Natural killer cell (primary cell): ENCODE results near the gene SOBP. TPM values are rescaled to one million over a fixed set of nuclear protein-coding genes. Genes with fewer than 3 reads are reported as not detected.

Experiments
- ATAC-seq, 3 donors: fragments of 150-1000 bp in 2 of 3; fragments of 200-7000 bp in 1 of 3; cut with Tn5 transposase; 1 replicate in 1 of 3; 2 replicates in 2 of 3; pipeline ENCODE4 v1.10.0; 2021; ENCODE audit warnings: mild to moderate bottlenecking in 2 of 3, moderate library complexity in 2 of 3
- DNase-seq, 2 donors: peaks; one replicate each; pipeline versions ENCODE4 v3.0.0 to v3.0.0-alpha.2; 2013 to 2021; ENCODE audit warnings: mixed read lengths in 1 of 2
- H3K27ac ChIP-seq: one replicate; pipeline ENCODE4 v1.5.1; 2013; ENCODE audit warnings: mild to moderate bottlenecking, low read length
- H3K27me3 ChIP-seq: one replicate; pipeline ENCODE4 v1.6.1; 2013; ENCODE audit warnings: low read length; ENCODE audit not compliant: control insufficient read depth, insufficient read depth
- H3K36me3 ChIP-seq: one replicate; pipeline ENCODE4 v1.6.1; 2013; ENCODE audit warnings: low read length; ENCODE audit not compliant: control insufficient read depth, insufficient read depth
- H3K4me1 ChIP-seq: one replicate; pipeline ENCODE4 v1.6.1; 2013; ENCODE audit warnings: low read length; ENCODE audit not compliant: control insufficient read depth, insufficient read depth
- H3K4me3 ChIP-seq: one replicate; pipeline ENCODE4 v1.5.1; 2013; ENCODE audit warnings: low read length
- H3K9me3 ChIP-seq: one replicate; pipeline ENCODE4 v1.6.1; 2013; ENCODE audit warnings: low read length; ENCODE audit not compliant: control insufficient read depth, insufficient read depth
- H3K27ac Mint-ChIP-seq, 2 donors: one replicate each; pipeline ENCODE4 v1.8.0; 2022; ENCODE audit warnings: mild to moderate bottlenecking in 2 of 2, mixed read lengths in 2 of 2, moderate library complexity in 1 of 2
- H3K27me3 Mint-ChIP-seq, 2 donors: one replicate each; pipeline ENCODE4 v1.8.0; 2022; ENCODE audit warnings: low read depth in 2 of 2, mixed read lengths in 2 of 2
- H3K36me3 Mint-ChIP-seq: one replicate; pipeline ENCODE4 v1.8.0; 2022; ENCODE audit warnings: mixed read lengths
- H3K4me1 Mint-ChIP-seq, 2 donors: one replicate each; pipeline ENCODE4 v1.8.0; 2022; ENCODE audit warnings: mixed read lengths in 2 of 2
- H3K4me3 Mint-ChIP-seq: one replicate; pipeline ENCODE4 v1.8.0; 2022; ENCODE audit warnings: mild to moderate bottlenecking, moderate library complexity, mixed read lengths
- H3K9me3 Mint-ChIP-seq, 2 donors: one replicate each; pipeline ENCODE4 v1.8.0; 2022; ENCODE audit warnings: mixed read lengths in 2 of 2
- CTCF ChIP-seq: fragments of 200-600 bp; IDR thresholded peaks from one replicate; pipeline ENCODE4 v1.8.0; 2022; ENCODE audit warnings: antibody characterized with exemption
- WGBS: methylation state at CpG from one replicate; pipeline ENCODE4 v1.1.7; 2013; ENCODE audit warnings: missing lambda C conversion rate; ENCODE audit not compliant: insufficient coverage; 5-methylcytosine and 5-hydroxymethylcytosine counted together
- intact Hi-C: fragments of 100-400 bp; cut with micrococcal nuclease; formaldehyde crosslinking; loops from one replicate; pipeline ENCODE4 v1.14.2; 2022
- total RNA-seq, 4 donors: library from RNA; stranded (reverse); fragments of 120-200 nt in 1 of 4; gene quantifications; one replicate each; pipeline versions ENCODE4 v1.2.3 to v1.2.4, GENCODE V29; 2013 to 2022

Gene SOBP
- total RNA-seq, 3 donors from 2014 or later (not counting 1 experiment from before 2014, with no cell fraction given): 0.16 TPM; not detected in 1

GRCh38 chr6:107459283-107460082, 30.4 kb upstream of the SOBP start, which contains the start of gene PDSS2:
TSS of gene PDSS2 (minus strand) at chr6:107459564. CDS start at chr6:107459285, 279 bp downstream.
- Histone ChIP-seq H3K36me3 (no peaks in the 10 kb centered on the region), H3K9me3 (no peaks in the 10 kb centered on the region), H3K4me1 (peaks cover 17% of the 10 kb centered on the region), H3K4me3 (peak within 1 kb of the TSS; percentile 90), H3K27me3 (no peaks in the 10 kb centered on the region), H3K27ac (peak within 1 kb of the TSS; percentile 94)
- intact Hi-C loops: loop anchor here (1.0 to 10.0 kb wide), 2 partner anchors 365 to 435 kb away; partner anchors contain the start of genes MTRES1 and SCML4
- DNase-seq (peak; percentile 96), ATAC-seq (peak; percentile 96 to 100 (median 97))
- Mint-ChIP-seq H3K4me1 (peaks cover 19 to 21% of the 10 kb centered on the region in 2 donors), H3K36me3 (no peaks in the 10 kb centered on the region), H3K27ac (peak within 1 kb of the TSS; percentile 91 to 97), H3K4me3 (peak within 1 kb of the TSS; percentile 91), H3K9me3 (no peaks in the 10 kb centered on the region), H3K27me3 (no peaks in the 10 kb centered on the region)
- under 1% methylated on average over 46 of the region's 46 CpGs for WGBS
- TF ChIP-seq CTCF: peak; percentile 26

- Mint-ChIP-seq H3K36me3 (no peaks in the 10 kb centered on the region), H3K27ac (peak overlapping the region; percentile 91 to 97), H3K9me3 (no peaks in the 10 kb centered on the region), H3K4me1 (peaks cover 19 to 21% of the 10 kb centered on the region in 2 donors), H3K4me3 (peak overlapping the region; percentile 91), H3K27me3 (no peaks in the 10 kb centered on the region)
- intact Hi-C loops: loop anchor here (10.0 kb wide), 1 partner anchor 435 kb away; the partner anchor contains the start of gene MTRES1
- TF ChIP-seq CTCF: no peak
- DNase-seq (no peak), ATAC-seq (no peak)
- H3K4me1 ChIP-seq: peaks cover 17% of the 10 kb centered on the region
- WGBS: 33% methylated on average over 18 of the region's 22 CpGs
- H3K36me3 ChIP-seq: no peaks in the 10 kb centered on the region
- no peaks in the 10 kb centered on the region for H3K27me3 ChIP-seq
- H3K27ac ChIP-seq: peak overlapping the region; percentile 94
- no peaks in the 10 kb centered on the region for H3K9me3 ChIP-seq
- H3K4me3 ChIP-seq: peak overlapping the region; percentile 90
Observed at GRCh38 chr6:107460083-107460631, 29.8 kb upstream of the SOBP start.

GRCh38 chr6:107466062-107466461, 23.9 kb upstream of the SOBP start:
- Histone ChIP-seq H3K36me3 (no peaks in the 10 kb centered on the region), H3K4me1 (no peaks in the 10 kb centered on the region), H3K4me3 (no peak overlapping the region), H3K9me3 (no peaks in the 10 kb centered on the region), H3K27ac (no peak overlapping the region), H3K27me3 (peaks cover 2% of the 10 kb centered on the region)
- no peaks in the 10 kb centered on the region for H3K4me1 Mint-ChIP-seq
- intact Hi-C loops: loop anchor here (10.0 kb wide), 1 partner anchor 441 kb away; the partner anchor contains the start of gene MTRES1
- peaks cover 9 to 34% of the 10 kb centered on the region in 2 donors for H3K27me3 Mint-ChIP-seq
- no peak for ATAC-seq
- H3K27ac Mint-ChIP-seq: no peak overlapping the region
- H3K9me3 Mint-ChIP-seq: no peaks in the 10 kb centered on the region
- no peaks in the 10 kb centered on the region for H3K36me3 Mint-ChIP-seq
- H3K4me3 Mint-ChIP-seq: no peak overlapping the region
- no CpG with 5 or more reads among the region's 1 CpG for WGBS
- DNase-seq: no peak
- no peak for TF ChIP-seq CTCF
